ENCODE measurements around the gene KLHL29. TPM values are rescaled to one million over a fixed set of nuclear protein-coding genes. Genes with fewer than 3 reads are reported as not detected.

The KLHL29 gene
- total and polyA plus RNA-seq, 2 of the 13 experiments (the other 11 are each of a cell fraction or from before 2014, with no cell fraction given): 0.01 TPM; not detected in 1

DNA sequence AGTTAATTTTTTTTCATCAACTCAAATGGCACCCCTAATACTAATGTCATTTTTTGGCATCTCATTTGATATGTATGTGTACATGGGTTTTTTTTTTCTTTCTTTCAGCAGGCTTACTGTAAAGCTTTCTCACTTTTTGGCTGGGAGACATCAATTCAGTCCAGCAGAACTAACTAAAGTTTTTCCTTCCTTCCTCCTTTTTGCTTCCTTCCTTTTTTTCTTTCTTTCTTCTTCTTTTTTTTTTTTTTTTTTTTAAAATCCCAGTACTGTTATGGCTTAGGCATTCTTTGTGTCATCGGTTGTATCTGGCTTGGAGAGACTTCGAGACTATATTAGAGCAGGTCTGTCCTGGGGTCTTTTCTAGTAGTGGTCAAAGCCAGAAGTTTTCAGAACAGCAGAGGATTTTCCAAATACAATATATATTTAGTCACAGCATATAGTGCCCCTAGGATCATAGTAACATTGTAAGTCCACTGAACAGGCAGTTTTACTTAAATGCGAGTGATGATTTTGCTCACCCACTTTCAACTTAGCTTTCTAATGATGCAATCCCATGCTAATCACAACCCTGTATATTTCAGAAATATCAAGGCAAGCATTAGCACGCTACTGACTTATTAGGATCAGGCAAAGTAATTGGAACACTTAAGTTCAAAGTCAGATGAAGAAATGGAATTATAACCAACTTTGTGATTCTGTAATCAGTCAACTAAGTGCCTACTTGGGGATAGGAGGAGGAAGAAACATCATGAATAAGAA, 4.0 kb downstream of the KLHL29 start:
- H3K9me3 ChIP-seq (ENCODE audit: low read length): no peaks in the 10 kb centered on the region
- no peaks in the 10 kb centered on the region for H3K36me3 ChIP-seq (replicated peaks in 1 of 2; ENCODE audit: control insufficient read depth in 1 of 2, insufficient read depth in 2 of 2, low read length in 2 of 2)
- H3K9ac ChIP-seq (ENCODE audit: insufficient read depth, low read depth, low read length): no peak overlapping the region
- H3K79me2 ChIP-seq (ENCODE audit: insufficient read depth, low read length): no peaks in the 10 kb centered on the region
- FAIRE-seq (no peak), ATAC-seq (no peak), DNase-seq (ENCODE audit: low spot score) (no peak)
- no peak overlapping the region for H2AFZ ChIP-seq (ENCODE audit: low read length)
- no peak overlapping the region for H3K4me3 ChIP-seq (replicated peaks in 1 of 3; ENCODE audit: insufficient read depth in 1 of 3, low read depth in 2 of 3, low read length in 3 of 3)
- H3K27ac ChIP-seq (ENCODE audit: extremely low read length, insufficient read depth, low read length): no peak overlapping the region
- intact Hi-C loops (cut with micrococcal nuclease; ENCODE audit: unreplicated experiment) (no loop called here), in situ Hi-C loops (cut with HindIII; ENCODE audit: extremely low pct_ligation_motif_present, low pct_unique_long_range_greater_than_20kb) (no loop called here)
- H3K4me2 ChIP-seq (ENCODE audit: low read depth, low read length): no peak overlapping the region
- no TSS peak for BruUV-seq (replicated peaks)
- POLR2A ChIA-PET: no interaction called here
- peaks cover 17 to 50% of the 10 kb centered on the region in 2 experiments; a peak in 4 of 5 replicates for H3K27me3 ChIP-seq (ENCODE audit: control insufficient read depth in 1 of 2, insufficient read depth in 2 of 2, low read length in 2 of 2)
- WGBS (ENCODE audit: low lambda C conversion rate): 68% methylated on average over 4 of the region's 4 CpGs
- CTCF ChIA-PET (ENCODE audit: low intra/inter-chr PET ratio, low total read pairs): no interaction called here
- H4K20me1 ChIP-seq (ENCODE audit: insufficient read depth, low read length): peaks cover 3% of the 10 kb centered on the region; the same call in 1 of the 2 replicates
- no peaks in the 10 kb centered on the region for H3K4me1 ChIP-seq (ENCODE audit: insufficient read depth, low read length)
- TF ChIP-seq ZC3H13 (CRISPR knock-in tag; IDR thresholded peaks at IDR 0.05): no peak
- TF ChIP-seq, protein P1, sequence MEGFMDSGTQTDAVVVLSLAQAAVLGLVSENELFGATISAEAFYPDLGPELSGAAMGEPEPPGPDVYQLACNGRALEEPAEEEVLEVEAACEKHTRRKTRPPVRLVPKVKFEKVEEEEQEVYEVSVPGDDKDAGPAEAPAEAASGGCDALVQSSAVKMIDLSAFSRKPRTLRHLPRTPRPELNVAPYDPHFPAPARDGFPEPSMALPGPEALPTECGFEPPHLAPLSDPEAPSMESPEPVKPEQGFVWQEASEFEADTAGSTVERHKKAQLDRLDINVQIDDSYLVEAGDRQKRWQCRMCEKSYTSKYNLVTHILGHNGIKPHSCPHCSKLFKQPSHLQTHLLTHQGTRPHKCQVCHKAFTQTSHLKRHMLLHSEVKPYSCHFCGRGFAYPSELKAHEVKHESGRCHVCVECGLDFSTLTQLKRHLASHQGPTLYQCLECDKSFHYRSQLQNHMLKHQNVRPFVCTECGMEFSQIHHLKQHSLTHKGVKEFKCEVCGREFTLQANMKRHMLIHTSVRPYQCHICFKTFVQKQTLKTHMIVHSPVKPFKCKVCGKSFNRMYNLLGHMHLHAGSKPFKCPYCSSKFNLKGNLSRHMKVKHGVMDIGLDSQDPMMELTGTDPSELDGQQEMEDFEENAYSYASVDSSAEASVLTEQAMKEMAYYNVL (CRISPR knock-in tag; IDR thresholded peaks at IDR 0.05; ENCODE audit: borderline replicate concordance): no peak
- no peak for TF ChIP-seq ZFP36L2 (CRISPR knock-in tag; IDR thresholded peaks at IDR 0.05)
- TF ChIP-seq ZNF224 (CRISPR knock-in tag; IDR thresholded peaks at IDR 0.05): no peak
- peak; percentile 59; the same call in 1 of the 2 replicates for TF ChIP-seq ATF7 (IDR thresholded peaks at IDR 0.05)
- no peak for TF ChIP-seq ATF7 (CRISPR knock-in tag; IDR thresholded peaks at IDR 0.05)

DNA sequence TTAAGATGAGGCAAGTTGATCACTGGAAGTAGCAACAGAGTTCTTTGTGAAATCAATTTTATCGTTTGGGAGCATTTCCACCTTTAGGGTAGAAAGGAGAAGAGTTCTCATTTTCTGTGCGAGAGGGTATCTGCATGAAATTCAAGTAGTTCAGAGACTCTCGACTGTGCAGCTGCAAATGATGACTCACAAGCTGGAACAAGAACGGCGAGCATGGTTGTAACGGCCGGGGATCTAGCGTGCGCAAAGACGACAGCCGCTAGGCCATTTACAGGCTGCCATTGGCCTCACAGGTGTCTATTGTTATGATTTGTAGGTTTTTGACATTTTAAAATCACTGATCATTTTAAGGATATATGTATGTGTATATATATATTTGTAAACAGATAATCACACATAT, 5.2 kb downstream of the KLHL29 start:
- DNase-seq (ENCODE audit: low spot score) (no peak), FAIRE-seq (no peak), ATAC-seq (no peak)
- no peaks in the 10 kb centered on the region for H3K36me3 ChIP-seq (replicated peaks in 1 of 2; ENCODE audit: control insufficient read depth in 1 of 2, insufficient read depth in 2 of 2, low read length in 2 of 2)
- no TSS peak for BruUV-seq (replicated peaks)
- H3K4me2 ChIP-seq (ENCODE audit: low read depth, low read length): no peak overlapping the region
- H3K9ac ChIP-seq (ENCODE audit: insufficient read depth, low read depth, low read length): no peak overlapping the region
- no peak overlapping the region for H3K4me3 ChIP-seq (replicated peaks in 1 of 3; ENCODE audit: insufficient read depth in 1 of 3, low read depth in 2 of 3, low read length in 3 of 3)
- in situ Hi-C loops (cut with HindIII; ENCODE audit: extremely low pct_ligation_motif_present, low pct_unique_long_range_greater_than_20kb) (no loop called here), intact Hi-C loops (cut with micrococcal nuclease; ENCODE audit: unreplicated experiment) (no loop called here)
- peaks cover 12 to 52% of the 10 kb centered on the region in 2 experiments; a peak in 4 of 5 replicates for H3K27me3 ChIP-seq (ENCODE audit: control insufficient read depth in 1 of 2, insufficient read depth in 2 of 2, low read length in 2 of 2)
- H3K9me3 ChIP-seq (ENCODE audit: low read length): no peaks in the 10 kb centered on the region
- 65% methylated on average over 11 of the region's 11 CpGs for WGBS (ENCODE audit: low lambda C conversion rate)
- POLR2A ChIA-PET: no interaction called here
- no peaks in the 10 kb centered on the region for H3K79me2 ChIP-seq (ENCODE audit: insufficient read depth, low read length)
- no peak overlapping the region for H2AFZ ChIP-seq (ENCODE audit: low read length)
- no peaks in the 10 kb centered on the region for H4K20me1 ChIP-seq (ENCODE audit: insufficient read depth, low read length)
- CTCF ChIA-PET (ENCODE audit: low intra/inter-chr PET ratio, low total read pairs): no interaction called here
- no peak overlapping the region for H3K27ac ChIP-seq (ENCODE audit: extremely low read length, insufficient read depth, low read length)
- no peaks in the 10 kb centered on the region for H3K4me1 ChIP-seq (ENCODE audit: insufficient read depth, low read length)
- TF ChIP-seq AGO1 (IDR thresholded peaks at IDR 0.05; ENCODE audit: low read depth, low read length, poor library complexity, severe bottlenecking): no peak
- TF ChIP-seq GRHL1 (CRISPR knock-in tag; conservative IDR thresholded peaks at IDR 0.05): no peak
- no peak for TF ChIP-seq DNMT1 (CRISPR knock-in tag; IDR thresholded peaks at IDR 0.05)
- no peak for TF ChIP-seq SALL1 (CRISPR knock-in tag; IDR thresholded peaks at IDR 0.05)
- TF ChIP-seq PTBP1 (IDR thresholded peaks at IDR 0.05; ENCODE audit: low read depth, low read length, poor library complexity, severe bottlenecking): no peak
- TF ChIP-seq RNF2 (conservative IDR thresholded peaks at IDR 0.05; ENCODE audit: low read depth): no peak

Measured in HepG2 (cell line).